PC-3 (cell line): ENCODE measurements around the gene LPIN1. TPM values are rescaled to one million over a fixed set of nuclear protein-coding genes. Genes with fewer than 3 reads are reported as not detected.

Experiments
- ATAC-seq: fragments of 200-7000 bp; cut with Tn5 transposase; 2 replicates; pipeline ENCODE4 v1.9.1; 2020; ENCODE audit warnings: mild to moderate bottlenecking, moderate library complexity
- BruUV-seq: library from RNA; stranded (reverse); fragments of 400-500 nt; replicated peaks from 2 replicates; lab custom pipeline; 2021; lab: Mats Ljungman, UMichigan
- CTCF ChIA-PET: fragments of 300-600 bp; sonication (Branson Sonifier 250); formaldehyde crosslinking; loops from one replicate; lab custom pipeline; 2022; ENCODE audit warnings: antibody characterized with exemption; lab: Charles Lee
- POLR2A ChIA-PET: fragments of 300-600 bp; sonication (Branson Sonifier 250); formaldehyde crosslinking; loops from one replicate; lab custom pipeline; 2022; ENCODE audit warnings: antibody characterized with exemption; ENCODE audit not compliant: unreplicated experiment; lab: Charles Lee
- DNase-seq: peaks from one replicate; pipeline ENCODE4 v3.0.0-alpha.2; 2015
- H2AFZ ChIP-seq: fragments of 300-600 bp; sonication (generic); 2 replicates; pipeline ENCODE4 v1.6.0; 2016; ENCODE audit warnings: antibody characterized with exemption, low read length
- H3F3A ChIP-seq: fragments of 300-600 bp; sonication (generic); one replicate; pipeline ENCODE4 v1.6.0; 2017; ENCODE audit warnings: antibody characterized with exemption, low read length, control low read depth, mild to moderate bottlenecking; ENCODE audit not compliant: unreplicated experiment
- H3K27ac ChIP-seq: fragments of 300-600 bp; sonication (generic); 2 replicates; pipeline ENCODE4 v1.5.1; 2016; ENCODE audit warnings: mild to moderate bottlenecking, low read length
- H3K27me3 ChIP-seq: fragments of 300-600 bp; sonication (generic); 2 replicates; pipeline ENCODE4 v1.6.1; 2016; ENCODE audit warnings: low read length, mixed read lengths
- H3K36me3 ChIP-seq: fragments of 300-600 bp; sonication (generic); 2 replicates; pipeline ENCODE4 v1.6.1; 2016; ENCODE audit warnings: low read depth, mixed run types, low read length, mixed read lengths
- H3K4me1 ChIP-seq: fragments of 300-600 bp; sonication (generic); 2 replicates; pipeline ENCODE4 v1.5.1; 2016; ENCODE audit warnings: low read length; ENCODE audit not compliant: insufficient read depth
- H3K4me2 ChIP-seq: fragments of 300-600 bp; sonication (generic); 2 replicates; pipeline ENCODE4 v1.6.0; 2016; ENCODE audit warnings: low read length
- H3K4me3 ChIP-seq: fragments of 300-600 bp; sonication (generic); 2 replicates; pipeline ENCODE4 v1.5.1; 2016; ENCODE audit warnings: mild to moderate bottlenecking, low read length, mixed read lengths
- H3K79me2 ChIP-seq: fragments of 300-600 bp; sonication (generic); 2 replicates; pipeline ENCODE4 v1.6.1; 2017; ENCODE audit warnings: low read length, mixed read lengths
- H3K9ac ChIP-seq: fragments of 300-600 bp; sonication (generic); 2 replicates; pipeline ENCODE4 v1.6.0; 2016; ENCODE audit warnings: mild to moderate bottlenecking, low read length
- H3K9me2 ChIP-seq: fragments of 300-600 bp; sonication (generic); replicated peaks from 2 replicates; pipeline ENCODE4 v1.6.1; 2016; ENCODE audit warnings: mixed run types, low read length, mixed read lengths
- H3K9me3 ChIP-seq: fragments of 300-600 bp; sonication (generic); 2 replicates; pipeline ENCODE4 v1.6.1; 2016; ENCODE audit warnings: low read length, mixed read lengths
- H4K20me1 ChIP-seq: fragments of 300-600 bp; sonication (generic); 2 replicates; pipeline ENCODE4 v1.6.1; 2016; ENCODE audit warnings: low read length, mixed read lengths
- EZH2 ChIP-seq: fragments of 300-600 bp; sonication (generic); IDR thresholded peaks from one replicate; pipeline ENCODE4 v1.6.1; 2017; ENCODE audit warnings: antibody characterized with exemption, mild to moderate bottlenecking, low read length; ENCODE audit not compliant: unreplicated experiment
- EZH2phosphoT487 ChIP-seq: fragments of 300-600 bp; sonication (generic); IDR thresholded peaks from 2 replicates; pipeline ENCODE4 v1.6.1; 2018; ENCODE audit warnings: mild to moderate bottlenecking, antibody characterized with exemption, low read length, borderline replicate concordance
- intact Hi-C: fragments of 100-400 bp; cut with micrococcal nuclease; formaldehyde crosslinking; loops from 2 replicates; pipeline ENCODE4 v1.9.0; 2023
- total RNA-seq: library from RNA; depleted of rRNA; stranded (reverse); fragments of >200 nt; gene quantifications from 2 replicates; pipeline ENCODE4 v1.2.3, GENCODE V29; 2014
- TF ChIP-seq, protein P1 (sequence below): fragments of 300-600 bp; sonication (generic); conservative IDR thresholded peaks from 2 replicates; pipeline ENCODE4 v1.5.1; 2017; ENCODE audit warnings: antibody characterized with exemption, low read depth, mild to moderate bottlenecking, low read length

LPIN1 gene
- total RNA-seq, 1 experiment from 2014 or later, result 40.9 TPM

DNA sequence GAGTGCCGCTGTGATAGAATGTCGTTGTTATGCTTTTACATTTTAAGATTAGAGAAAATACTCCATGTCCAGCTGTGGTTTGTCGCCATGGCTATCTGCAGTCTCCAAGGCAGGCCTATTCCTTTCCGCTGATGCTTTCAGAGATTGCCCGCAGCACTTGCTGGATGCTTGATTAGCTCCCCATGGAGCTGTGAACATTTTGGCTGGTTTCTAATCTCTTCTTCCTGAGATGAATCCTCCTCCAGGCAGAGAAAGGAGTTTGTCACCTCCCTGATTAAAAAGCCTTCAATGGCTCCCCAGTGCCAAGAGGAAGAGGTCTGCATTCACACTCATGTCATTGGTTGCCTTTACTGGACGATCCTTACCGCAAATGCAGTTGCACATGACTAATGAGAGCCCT is 32.6 kb upstream of the LPIN1 start:
- no TSS peak for BruUV-seq
- Histone ChIP-seq H3K4me2 (no peak overlapping the region), H3K9me3 (no peaks in the 10 kb centered on the region), H3K36me3 (no peaks in the 10 kb centered on the region), H3K27me3 (no peaks in the 10 kb centered on the region), H3K9me2 (no peaks in the 10 kb centered on the region), H3K4me1 (peaks cover 48% of the 10 kb centered on the region), H4K20me1 (no peaks in the 10 kb centered on the region), H3K4me3 (no peak overlapping the region), H3K27ac (peak overlapping the region; percentile 88), H3K79me2 (no peaks in the 10 kb centered on the region), H3F3A (no peaks in the 10 kb centered on the region), H2AFZ (no peak overlapping the region), H3K9ac (peak overlapping the region; percentile 67)
- DNase-seq, result no peak
- ChIA-PET CTCF (no interaction called here), POLR2A (no interaction called here)
- no peak for ATAC-seq
- TF ChIP-seq, protein P1, sequence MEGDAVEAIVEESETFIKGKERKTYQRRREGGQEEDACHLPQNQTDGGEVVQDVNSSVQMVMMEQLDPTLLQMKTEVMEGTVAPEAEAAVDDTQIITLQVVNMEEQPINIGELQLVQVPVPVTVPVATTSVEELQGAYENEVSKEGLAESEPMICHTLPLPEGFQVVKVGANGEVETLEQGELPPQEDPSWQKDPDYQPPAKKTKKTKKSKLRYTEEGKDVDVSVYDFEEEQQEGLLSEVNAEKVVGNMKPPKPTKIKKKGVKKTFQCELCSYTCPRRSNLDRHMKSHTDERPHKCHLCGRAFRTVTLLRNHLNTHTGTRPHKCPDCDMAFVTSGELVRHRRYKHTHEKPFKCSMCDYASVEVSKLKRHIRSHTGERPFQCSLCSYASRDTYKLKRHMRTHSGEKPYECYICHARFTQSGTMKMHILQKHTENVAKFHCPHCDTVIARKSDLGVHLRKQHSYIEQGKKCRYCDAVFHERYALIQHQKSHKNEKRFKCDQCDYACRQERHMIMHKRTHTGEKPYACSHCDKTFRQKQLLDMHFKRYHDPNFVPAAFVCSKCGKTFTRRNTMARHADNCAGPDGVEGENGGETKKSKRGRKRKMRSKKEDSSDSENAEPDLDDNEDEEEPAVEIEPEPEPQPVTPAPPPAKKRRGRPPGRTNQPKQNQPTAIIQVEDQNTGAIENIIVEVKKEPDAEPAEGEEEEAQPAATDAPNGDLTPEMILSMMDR, result no peak
- TF ChIP-seq EZH2phosphoT487, result no peak
- no peak for TF ChIP-seq EZH2
- intact Hi-C loops, result loop anchor here (2.0 kb wide), 1 partner anchor 17 kb away; no protein-coding TSS in a partner anchor

- H3K27me3 ChIP-seq, result no peaks in the 10 kb centered on the region
- no peak overlapping the region for H3K4me2 ChIP-seq
- no TSS peak for BruUV-seq
- ChIA-PET CTCF (no interaction called here), POLR2A (no interaction called here)
- H3K9ac ChIP-seq, result no peak overlapping the region
- H3K79me2 ChIP-seq, result no peaks in the 10 kb centered on the region
- intact Hi-C loops, result no loop called here
- no peaks in the 10 kb centered on the region for H3K9me2 ChIP-seq
- no peaks in the 10 kb centered on the region for H3K9me3 ChIP-seq
- H2AFZ ChIP-seq, result no peak overlapping the region
- H3K4me1 ChIP-seq, result peaks cover 25% of the 10 kb centered on the region
- TF ChIP-seq, protein P1, result no peak
- no peak for TF ChIP-seq EZH2phosphoT487
- no peak overlapping the region for H3K4me3 ChIP-seq
- no peak overlapping the region for H3K27ac ChIP-seq
- ATAC-seq, result no peak
- no peaks in the 10 kb centered on the region for H3F3A ChIP-seq
- H3K36me3 ChIP-seq, result no peaks in the 10 kb centered on the region
- H4K20me1 ChIP-seq, result no peaks in the 10 kb centered on the region
- DNase-seq, result no peak
These were observed 30.3 kb upstream of the LPIN1 start for GRCh38 chr2:11715987-11716652.

GRCh38 chr2:11716689-11717321 is 29.6 kb upstream of the LPIN1 start:
- POLR2A ChIA-PET, result no interaction called here
- no peak overlapping the region for H3K4me3 ChIP-seq
- no peaks in the 10 kb centered on the region for H3F3A ChIP-seq
- CTCF ChIA-PET, result no interaction called here
- TF ChIP-seq, protein P1, result no peak
- TF ChIP-seq EZH2phosphoT487 (no peak), EZH2 (no peak)
- DNase-seq (no peak), ATAC-seq (no peak)
- H3K4me2 ChIP-seq, result no peak overlapping the region
- H3K27me3 ChIP-seq, result no peaks in the 10 kb centered on the region
- H3K79me2 ChIP-seq, result no peaks in the 10 kb centered on the region
- H3K36me3 ChIP-seq, result no peaks in the 10 kb centered on the region
- H3K27ac ChIP-seq, result no peak overlapping the region
- peaks cover 18% of the 10 kb centered on the region for H3K4me1 ChIP-seq
- no TSS peak for BruUV-seq
- no peak overlapping the region for H2AFZ ChIP-seq
- no peaks in the 10 kb centered on the region for H3K9me3 ChIP-seq
- H3K9me2 ChIP-seq, result no peaks in the 10 kb centered on the region
- intact Hi-C loops, result no loop called here
- H4K20me1 ChIP-seq, result no peaks in the 10 kb centered on the region
- H3K9ac ChIP-seq, result no peak overlapping the region
